Measurements from ENCODE around the gene CBX8.

Gene CBX8

GRCh38 chr17:79835470-79835899 is 38.6 kb upstream of the CBX8 start:
- DNase-seq: no peak

DNA sequence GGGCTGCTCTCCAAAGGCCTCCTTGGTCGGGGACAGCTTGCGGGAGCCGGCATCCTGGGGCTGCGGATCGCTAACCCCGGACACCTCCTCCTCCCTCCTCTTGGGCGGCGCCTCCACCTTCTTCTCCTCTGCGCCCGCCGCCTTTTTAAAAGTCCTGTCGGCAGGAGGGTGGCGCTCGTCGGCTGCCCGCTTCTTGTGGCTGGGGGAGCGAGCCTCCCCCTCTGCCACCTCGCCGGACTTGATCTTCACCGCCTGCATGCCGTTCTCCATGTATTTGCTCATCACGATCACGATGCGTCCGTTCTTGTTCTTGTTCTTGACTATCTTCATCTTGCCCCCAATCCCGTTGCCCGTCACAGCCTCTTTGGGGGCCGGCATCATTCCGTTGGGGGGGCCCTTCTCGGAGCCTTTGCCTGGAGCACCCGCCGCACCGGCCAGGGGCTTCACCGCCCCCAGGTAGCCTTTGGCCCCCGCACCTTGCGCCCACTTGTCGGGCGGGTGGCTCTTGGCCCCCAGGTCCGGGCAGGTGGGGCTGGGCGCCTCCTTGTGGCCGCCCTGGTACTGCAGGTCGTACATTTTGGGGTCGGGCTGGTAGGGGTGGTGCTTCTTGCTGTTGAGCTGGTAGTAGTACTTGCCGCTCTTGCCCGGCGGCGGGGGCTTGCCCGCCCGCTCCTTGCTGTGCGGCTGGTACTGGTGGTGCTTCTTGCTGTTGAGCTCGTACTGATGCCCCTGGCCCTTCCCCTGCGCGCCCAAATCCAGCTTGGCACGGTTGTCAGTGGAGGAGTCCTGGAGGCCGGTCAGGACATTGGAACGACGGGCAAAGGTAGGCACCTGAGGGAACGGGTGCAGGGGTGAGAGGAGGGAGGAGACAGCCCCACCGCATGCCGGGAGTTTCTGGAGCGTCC is 37.9 kb upstream of the CBX8 start:
- DNase-seq: no peak

DNA sequence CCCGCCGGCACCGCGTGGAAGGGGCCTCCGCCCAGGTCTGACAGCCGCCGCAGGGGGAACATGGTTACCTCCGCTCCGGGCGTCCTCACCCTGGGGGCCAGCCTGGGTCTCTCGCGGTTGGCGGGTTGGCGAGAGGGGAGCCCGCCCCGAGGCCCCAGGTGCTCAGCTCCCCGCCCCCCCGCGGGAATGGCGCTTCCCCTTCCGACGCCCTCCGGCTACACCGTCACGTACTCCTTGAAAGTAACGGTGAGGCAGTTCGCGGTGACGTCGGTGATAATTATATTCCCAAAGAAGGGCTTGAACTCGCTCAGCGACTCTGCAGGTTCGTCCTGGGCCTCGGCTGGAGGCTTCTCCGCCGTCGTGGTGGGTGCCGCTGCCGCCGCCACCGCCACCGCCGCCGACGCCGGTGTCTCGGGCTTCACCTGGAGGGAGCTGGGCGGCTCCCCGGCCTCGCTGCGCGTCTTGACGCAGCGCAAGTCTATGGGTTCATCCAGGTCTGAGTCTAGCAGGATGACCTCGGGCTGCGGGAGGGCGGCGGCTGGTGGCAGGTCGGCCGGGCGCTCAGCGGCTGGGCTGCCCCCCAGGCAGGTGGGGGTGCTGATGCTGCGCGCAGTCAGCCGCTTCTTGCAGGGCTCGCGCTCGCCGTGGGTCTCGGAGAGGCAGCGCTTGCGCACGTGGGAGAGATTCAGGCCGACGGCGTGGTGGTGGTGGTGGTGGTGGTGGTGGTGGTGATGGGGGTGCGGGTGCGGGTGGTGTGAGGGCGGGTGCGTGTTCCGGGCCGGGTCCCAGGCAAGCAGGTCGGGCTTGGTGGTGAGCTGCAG is 37.1 kb upstream of the CBX8 start:
- no peak for DNase-seq

DNA sequence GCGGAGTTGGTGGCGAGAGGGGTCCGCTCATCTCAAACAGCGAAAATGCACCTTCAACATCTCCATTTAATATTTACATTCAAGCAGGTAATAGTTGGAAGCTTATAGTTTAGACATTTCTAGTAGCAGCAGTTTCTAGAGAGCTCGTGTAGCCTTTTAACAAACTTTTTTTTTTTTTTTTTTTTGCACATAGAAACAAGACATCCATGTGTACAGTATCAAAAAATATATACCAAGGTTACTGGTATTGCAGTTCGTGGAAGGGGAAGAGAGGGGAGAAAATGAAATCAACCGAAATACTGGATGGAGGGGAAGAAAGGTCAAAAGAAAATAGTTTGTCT is 36.2 kb upstream of the CBX8 start:
- DNase-seq: no peak

DNA sequence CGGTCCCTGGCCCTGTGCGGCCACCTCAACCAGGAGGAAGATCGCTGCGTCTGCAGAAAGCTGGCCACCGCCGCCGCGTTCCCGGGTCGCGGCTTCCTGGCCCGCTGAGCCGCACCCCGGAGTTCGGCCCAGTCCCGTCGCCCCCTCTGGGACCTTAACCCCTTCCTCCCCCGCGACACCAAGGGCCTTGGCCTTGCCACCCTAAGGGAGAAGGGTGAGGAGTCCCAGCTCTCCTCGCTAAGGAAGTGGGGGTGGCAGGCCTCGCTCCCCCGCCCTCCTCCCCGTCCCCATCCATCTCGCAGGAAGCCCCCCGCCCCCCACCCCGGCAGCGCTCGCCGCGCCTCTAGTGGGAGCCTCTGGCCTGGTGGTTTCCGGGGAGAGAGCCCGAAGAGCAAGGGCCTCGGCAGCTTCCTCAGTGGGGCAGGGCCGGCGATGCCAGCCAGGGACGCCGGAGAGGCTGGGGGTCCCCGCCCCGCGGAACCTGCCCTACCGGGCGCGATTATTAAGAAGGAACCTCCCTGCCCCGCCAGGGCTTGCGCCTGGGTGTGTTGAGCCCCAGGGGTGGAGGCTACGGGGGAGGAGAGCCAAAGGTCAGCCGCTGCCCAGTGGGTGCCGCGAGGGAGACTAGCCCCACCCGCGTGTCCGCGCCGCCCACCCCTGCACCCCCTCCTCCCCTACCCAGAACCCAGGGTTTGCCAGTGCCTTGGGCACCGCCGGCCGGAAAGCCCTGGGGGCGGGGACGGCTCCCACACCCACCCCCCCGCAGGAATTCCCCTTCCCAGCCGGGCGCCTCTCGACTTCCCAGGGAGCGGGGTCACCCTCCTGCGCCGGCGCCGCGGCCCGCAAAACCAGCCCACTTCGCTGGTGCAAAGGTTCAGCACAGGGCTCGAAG is 35.6 kb upstream of the CBX8 start:
- DNase-seq: no peak

DNA sequence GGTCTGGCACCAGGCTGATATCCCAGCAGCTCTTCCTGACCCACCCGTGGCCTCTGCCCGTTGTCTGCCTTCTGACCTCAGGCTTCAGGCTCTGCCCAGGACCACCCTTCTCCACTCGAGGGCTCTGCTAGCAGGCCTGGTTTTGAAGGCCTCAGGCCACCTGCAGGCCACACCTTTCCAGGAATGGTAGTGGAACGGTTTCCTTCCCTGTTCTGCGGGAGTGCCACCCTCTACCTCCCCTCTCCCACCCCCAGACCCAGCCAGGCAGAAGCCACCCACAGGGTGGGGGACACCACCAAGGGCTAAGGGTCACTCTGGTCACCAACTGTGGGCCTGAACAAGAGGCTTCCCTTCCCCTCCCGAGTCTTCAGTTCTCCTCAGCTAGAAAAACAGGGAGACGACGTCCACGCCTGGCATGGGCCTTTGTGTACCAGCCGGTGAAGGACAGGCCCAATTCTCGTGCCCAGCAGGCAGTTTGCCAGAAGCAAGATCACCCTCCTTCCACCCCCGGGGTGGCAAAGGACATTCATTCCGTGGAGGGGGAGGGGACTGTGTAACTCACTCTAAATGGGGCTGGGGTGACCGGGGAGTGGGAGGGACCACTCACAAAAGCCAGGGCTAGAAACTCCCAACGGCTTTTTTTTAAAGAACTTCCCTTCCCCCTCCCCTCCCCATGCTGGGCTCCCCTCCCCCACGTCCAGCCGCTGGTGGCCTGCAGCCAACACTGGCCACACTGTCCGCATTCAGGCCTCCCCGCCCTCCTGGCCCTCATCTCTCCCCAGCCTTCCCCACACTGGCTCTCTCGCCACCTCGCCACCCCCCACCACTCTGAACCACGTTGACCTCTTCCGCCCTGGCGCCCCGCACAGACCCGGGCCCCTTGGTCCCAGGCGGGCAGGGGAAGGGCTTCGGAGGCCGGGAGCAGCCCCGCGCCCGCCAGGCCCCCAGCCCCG is 34.7 kb upstream of the CBX8 start:
- no peak for DNase-seq

DNA sequence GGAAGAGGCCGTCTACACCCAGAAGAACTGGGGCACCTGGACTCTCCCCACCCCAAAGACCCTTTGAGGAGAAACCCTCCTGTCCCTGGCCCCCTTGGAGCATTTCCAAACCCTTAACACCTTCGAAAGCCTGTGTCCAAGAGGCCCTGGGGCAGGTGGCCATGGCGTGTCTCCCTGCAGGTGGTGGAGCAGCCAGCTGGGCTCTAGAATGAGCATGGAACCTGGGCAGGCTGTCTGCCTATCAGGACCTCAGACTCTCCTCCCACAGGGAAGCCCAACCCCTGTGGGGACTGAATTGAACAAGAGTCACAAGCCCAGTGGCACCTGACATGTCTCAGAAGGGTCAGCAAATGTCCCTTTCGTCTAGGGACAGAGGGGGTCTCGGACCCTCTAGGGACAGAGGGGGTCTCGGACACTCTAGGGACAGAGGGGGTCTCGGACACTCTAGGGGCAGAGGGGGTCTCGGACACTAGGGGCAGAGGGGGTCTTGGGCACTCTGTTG is 33.9 kb upstream of the CBX8 start:
- DNase-seq: no peak

DNA sequence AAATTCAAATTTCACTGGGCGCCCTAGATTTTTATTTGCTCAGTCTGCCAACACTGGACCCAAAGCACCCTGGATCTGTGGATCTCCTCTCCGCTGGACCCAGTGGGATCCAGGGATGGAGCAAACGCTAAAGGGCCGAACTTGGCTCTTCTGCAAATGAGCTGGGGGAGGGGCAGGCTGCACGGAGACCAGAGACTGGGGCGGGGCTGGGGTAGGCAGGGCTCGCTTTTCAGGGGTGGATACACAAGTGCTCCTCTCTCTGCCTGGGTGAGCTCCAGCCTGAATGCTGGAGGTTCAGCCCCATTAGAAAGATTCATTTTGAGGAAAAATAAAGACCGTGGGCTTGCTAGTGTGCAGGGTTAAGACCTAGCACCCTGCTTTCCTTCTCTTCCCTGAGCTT is 33.4 kb upstream of the CBX8 start:
- DNase-seq: no peak

- DNase-seq: no peak
Measured at GRCh38 chr17:79829457-79829856, 32.6 kb upstream of the CBX8 start.

DNA sequence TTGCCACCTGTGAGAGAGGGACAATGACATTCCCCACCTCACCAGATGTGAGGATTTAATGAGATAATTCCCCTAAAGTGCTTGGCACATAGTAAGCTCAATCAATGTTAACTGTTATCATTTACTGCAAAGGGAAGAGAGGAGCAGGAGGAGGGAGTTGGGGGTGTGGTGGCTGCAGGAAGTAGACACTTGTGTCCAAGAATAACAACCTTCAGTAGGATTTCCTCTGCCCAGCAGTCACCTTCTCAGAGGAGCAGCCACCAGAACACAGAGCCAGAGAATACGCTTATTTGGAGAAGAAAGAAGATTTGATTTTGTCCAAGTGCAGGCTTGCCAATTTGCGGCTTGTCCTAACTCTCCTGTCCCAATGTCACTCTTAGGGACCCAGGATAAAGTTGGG is 32.1 kb upstream of the CBX8 start:
- no peak for DNase-seq

GRCh38 chr17:79826841-79827578 is 30.1 kb upstream of the CBX8 start:
- DNase-seq: no peak

DNA sequence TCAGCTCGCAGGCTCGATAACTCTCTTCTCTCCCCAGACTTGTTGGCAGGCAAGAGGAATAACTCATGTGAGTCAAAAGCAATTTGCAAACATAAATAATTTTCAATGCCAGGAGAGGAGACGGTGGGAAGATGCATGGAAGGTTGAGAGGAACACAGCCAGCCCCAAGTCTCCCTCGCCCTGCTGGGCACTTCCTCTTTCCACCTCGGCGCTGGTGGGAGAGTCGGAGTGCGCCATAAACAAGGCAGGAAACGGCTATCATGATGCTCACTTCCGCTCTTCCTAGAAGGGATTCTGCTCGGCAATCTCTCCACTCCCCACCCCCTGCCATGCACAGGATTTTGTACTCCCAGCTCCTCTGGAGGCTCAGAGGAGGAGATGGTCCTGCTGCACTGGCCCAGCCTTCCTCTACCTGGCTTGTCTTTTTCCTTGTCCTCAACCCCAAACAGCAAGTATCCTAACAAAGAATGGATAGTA is 29.4 kb upstream of the CBX8 start:
- no peak for DNase-seq

GRCh38 chr17:79825580-79825921 is 28.7 kb upstream of the CBX8 start:
- no peak for DNase-seq

GRCh38 chr17:79824893-79825579 is 28.2 kb upstream of the CBX8 start:
- DNase-seq: no peak

DNA sequence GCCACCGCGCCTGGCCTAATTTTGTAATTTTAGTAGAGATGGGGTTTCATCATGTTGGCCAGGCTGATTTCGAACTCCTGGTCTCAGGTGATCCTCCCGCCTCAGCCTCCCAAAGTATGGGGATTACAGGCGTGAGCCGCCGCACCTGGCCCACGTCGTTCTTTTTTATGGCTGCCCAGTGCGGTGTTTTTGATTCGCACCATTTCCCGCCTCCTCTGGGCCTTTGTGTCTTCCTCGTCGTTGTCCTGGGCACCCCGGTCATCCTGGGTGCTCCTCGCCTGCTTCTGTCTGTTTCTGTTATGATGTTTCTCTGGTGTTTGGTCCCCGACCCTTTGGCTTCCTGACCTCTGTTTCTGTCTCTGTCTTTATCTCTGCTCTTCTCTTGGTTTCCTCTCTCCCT is 27.4 kb upstream of the CBX8 start:
- no peak for DNase-seq

- no peak for DNase-seq
Measured at GRCh38 chr17:79822583-79823124, 25.8 kb upstream of the CBX8 start.

GRCh38 chr17:79821331-79822095 is 24.6 kb upstream of the CBX8 start:
- DNase-seq: no peak

GRCh38 chr17:79820959-79821330 is 24.1 kb upstream of the CBX8 start:
- DNase-seq: no peak

- DNase-seq: no peak
Measured at GRCh38 chr17:79819534-79820276, 22.8 kb upstream of the CBX8 start.
